NCI-H345 treated with DMSO at 0.1 percent for 48 hours (cell line): ENCODE data around the gene RALGAPA2.
"Not testable (repeated sequence)": the region's sequence is repeated elsewhere in the genome, so short reads cannot be mapped to it uniquely, and the experiment has no call there.

Experiments used
- DNase-seq: peaks from one replicate; lab custom pipeline; 2025; ENCODE audit not compliant: unreplicated experiment; lab: John Stamatoyannopoulos, UW

Gene RALGAPA2

GRCh38 chr20:20371083-20371482, 341.4 kb downstream of the RALGAPA2 start:
- peak; percentile 27 for DNase-seq

DNA sequence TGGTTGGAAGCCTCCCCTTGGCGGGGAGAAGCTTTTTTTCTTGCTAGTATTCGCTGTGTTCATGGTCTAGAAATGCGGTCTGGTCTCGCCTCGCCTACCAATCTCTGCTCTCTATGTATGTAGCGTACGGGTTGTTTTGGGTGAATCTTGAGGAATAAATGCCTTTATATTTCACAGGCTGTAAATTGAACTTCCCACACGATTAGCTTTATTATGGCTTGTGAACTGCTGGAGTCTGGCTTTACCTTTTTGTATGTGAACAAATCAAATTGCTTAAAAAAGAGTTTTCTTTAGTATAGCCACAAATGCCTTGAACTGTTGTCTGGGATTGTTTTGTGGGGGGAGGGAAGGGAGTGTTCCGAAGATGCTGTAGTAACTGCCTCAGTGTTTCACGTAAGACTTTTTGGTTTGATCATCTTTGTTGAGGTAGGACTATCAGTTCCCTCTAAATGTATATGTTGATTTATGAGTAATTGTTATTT, 342.3 kb downstream of the RALGAPA2 start:
- peak; percentile 48 for DNase-seq

GRCh38 chr20:20369250-20370093, 343.0 kb downstream of the RALGAPA2 start:
- DNase-seq: no peak

GRCh38 chr20:20368418-20369249, 343.8 kb downstream of the RALGAPA2 start:
- no peak for DNase-seq

GRCh38 chr20:20367575-20368417, 344.6 kb downstream of the RALGAPA2 start, which contains the start of gene INSM1:
TSS of gene INSM1 (plus strand) at chr20:20368104. CDS start at chr20:20368268, 164 bp downstream.
- DNase-seq: peak; percentile 100

DNA sequence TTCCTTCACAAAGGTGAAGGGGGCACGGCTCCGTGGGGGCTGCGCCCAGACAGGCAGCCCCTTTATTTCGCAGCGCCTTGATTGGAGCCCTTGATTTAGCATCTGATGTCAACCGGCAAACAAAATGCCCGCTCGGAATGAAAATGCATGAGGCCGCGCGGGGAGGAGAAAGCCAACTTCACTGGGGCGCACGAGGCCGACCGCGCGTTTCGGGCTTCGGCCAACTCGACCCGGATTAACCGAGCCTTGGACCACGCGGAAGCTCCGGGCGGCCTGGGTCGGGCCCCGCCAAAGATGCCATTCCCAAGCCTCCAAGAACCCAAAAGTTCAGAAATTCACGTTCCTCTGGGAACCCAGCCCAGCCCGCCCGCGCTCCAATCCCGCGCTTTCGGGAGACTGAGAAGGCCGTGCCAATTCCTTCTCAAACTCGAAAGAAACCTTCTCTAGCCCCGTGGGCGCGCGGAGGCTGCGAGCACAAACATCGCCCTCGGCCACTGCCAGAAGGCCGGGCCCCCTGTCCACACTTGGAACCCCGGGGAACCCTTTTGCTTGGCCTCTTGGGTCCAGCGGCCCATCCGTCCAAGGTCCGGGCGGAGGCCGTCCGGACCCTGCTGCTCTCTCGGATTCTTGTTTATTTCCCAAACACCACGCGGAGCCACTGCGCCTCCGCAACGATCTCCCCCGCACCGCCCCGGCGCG, 345.4 kb downstream of the RALGAPA2 start:
- DNase-seq: peak; percentile 54

- DNase-seq: no peak
Measured at GRCh38 chr20:20366551-20366875, 345.9 kb downstream of the RALGAPA2 start.

GRCh38 chr20:20365480-20366161, 346.8 kb downstream of the RALGAPA2 start:
- DNase-seq: peak; percentile 61

GRCh38 chr20:20364593-20365479, 347.6 kb downstream of the RALGAPA2 start:
- peak; percentile 61 for DNase-seq

- DNase-seq: peak; percentile 98
Measured at GRCh38 chr20:20363799-20364592, 348.4 kb downstream of the RALGAPA2 start.

DNA sequence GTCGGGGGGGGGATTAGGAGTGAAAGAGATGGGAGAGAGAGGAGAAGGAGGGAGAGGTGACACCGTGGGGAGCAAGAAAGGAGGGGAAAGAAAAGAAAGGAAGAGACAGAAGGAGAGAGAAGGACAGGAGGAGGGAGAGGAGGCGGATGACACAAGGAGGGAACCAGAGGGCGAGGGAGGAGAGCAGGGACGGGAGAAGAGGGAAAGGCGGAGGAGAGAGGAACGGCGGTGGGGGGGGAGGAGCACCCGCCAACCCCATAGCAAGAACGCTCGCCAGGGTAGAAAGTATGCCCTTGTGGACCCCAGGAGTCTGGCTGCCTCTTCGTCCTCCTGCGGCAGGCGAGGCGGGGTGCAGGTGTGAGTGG, 349.0 kb downstream of the RALGAPA2 start:
- peak; percentile 62 for DNase-seq

- peak; percentile 99 for DNase-seq
Measured at GRCh38 chr20:20362774-20363433, 349.5 kb downstream of the RALGAPA2 start.

DNA sequence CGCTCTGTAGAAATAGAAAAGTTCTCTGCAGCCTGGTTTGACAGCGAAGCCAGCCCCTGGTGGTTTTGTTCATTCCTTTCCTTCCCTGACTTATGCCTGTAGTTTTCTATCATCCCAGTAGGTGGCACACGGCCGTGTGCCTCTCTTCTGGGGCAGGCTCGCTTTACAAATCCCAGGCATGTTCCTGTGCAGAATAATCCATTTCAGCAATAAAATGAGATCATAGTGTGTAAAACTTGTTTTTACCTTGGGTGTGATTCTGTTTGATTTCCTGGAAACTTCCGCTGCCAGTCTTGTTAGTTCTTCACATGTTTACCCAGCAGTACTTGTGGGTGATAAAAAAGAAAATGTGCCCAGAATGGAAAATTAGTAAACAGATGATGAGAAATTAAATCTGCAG, 352.0 kb downstream of the RALGAPA2 start:
- peak; percentile 67 for DNase-seq

GRCh38 chr20:20359628-20360027, 352.8 kb downstream of the RALGAPA2 start:
- no peak for DNase-seq

DNA sequence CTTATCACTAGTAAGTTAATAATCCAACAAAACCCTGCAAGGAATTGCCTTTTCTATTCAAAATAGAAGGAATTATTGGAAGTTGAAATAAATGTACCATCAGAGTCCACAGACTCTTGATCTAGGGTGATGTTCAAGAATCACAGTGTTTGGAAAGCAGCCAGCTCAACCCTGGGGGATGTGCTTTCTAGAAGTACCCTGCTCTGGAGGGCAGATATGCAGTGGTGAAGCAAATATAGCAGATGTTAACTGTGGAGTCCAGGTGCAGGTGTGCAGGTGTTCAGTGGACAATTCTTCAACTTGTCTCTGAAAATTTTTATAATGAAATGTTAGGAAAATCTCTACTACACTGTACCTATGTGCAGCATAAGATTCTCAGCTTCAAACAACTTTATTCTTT, 353.6 kb downstream of the RALGAPA2 start:
- peak; percentile 87 for DNase-seq

DNA sequence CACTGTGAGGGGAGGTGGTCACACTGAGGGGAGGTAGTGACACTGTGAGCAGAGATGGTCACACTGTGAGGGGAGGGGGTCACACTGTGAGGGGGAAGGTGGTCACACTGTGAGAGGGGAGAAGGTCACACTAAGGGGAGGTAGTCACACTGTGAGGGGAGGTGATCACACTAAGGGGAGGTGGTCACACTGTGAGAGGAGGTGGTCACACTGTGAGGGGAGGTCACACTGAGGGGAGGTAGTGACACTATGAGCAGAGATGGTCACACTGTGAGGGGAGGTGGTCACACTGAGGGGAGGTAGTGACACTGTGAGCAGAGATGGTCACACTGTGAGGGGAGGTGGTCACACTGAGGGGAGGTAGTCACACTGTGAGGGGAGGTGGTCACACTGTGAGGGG, 356.9 kb downstream of the RALGAPA2 start:
- DNase-seq: not testable (repeated sequence)

DNA sequence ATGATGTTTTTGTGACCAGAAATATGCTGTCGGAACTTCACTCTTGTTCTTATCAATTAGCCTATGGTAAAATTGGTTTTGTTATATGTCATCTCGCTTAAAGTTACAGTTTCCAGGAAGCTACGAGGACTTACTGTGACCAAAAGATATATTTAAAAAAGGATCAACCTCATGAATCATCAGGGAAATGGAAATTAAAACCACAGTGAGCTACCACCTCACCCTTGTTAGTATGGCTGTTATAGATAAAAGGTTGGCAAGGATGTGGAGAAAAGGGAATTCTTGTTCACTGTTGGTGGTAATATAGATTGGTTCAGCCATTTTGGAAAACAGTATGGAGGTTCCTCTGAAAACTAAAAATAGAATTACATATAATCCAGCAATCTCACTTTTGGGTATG, 358.9 kb downstream of the RALGAPA2 start:
- DNase-seq: no peak

DNA sequence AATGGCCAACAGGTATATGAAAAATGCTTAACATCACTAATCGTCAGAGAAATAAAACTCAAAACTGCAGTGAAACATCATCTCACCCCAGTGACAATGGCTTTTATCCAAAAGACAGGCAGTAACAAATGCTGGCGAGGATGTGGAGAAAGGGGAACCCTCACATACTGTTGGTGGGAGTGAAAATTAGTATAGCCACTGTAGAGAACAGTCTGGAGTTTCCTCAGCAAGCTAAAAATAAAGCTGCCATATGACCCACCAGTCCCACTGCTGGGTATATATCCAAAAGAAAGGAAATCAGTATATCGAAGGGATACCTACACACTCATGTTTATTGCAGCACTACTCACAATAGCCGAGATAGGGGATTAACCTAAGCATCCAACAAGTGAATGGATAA, 368.0 kb downstream of the RALGAPA2 start:
- DNase-seq: no peak
